GM19395 (cell line): ENCODE results near the gene PDAP1.
"Not testable (repeated sequence)": the region's sequence is repeated elsewhere in the genome, so short reads cannot be mapped to it uniquely, and the experiment has no call there.

Experiments used
- ATAC-seq: cut with Tn5 transposase; IDR thresholded peaks from one replicate; pipeline ENCODE4 v1.9.1; 2021; ENCODE audit warnings: mild to moderate bottlenecking, moderate library complexity; ENCODE audit not compliant: unreplicated experiment

The PDAP1 gene, protein sequence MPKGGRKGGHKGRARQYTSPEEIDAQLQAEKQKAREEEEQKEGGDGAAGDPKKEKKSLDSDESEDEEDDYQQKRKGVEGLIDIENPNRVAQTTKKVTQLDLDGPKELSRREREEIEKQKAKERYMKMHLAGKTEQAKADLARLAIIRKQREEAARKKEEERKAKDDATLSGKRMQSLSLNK

DNA sequence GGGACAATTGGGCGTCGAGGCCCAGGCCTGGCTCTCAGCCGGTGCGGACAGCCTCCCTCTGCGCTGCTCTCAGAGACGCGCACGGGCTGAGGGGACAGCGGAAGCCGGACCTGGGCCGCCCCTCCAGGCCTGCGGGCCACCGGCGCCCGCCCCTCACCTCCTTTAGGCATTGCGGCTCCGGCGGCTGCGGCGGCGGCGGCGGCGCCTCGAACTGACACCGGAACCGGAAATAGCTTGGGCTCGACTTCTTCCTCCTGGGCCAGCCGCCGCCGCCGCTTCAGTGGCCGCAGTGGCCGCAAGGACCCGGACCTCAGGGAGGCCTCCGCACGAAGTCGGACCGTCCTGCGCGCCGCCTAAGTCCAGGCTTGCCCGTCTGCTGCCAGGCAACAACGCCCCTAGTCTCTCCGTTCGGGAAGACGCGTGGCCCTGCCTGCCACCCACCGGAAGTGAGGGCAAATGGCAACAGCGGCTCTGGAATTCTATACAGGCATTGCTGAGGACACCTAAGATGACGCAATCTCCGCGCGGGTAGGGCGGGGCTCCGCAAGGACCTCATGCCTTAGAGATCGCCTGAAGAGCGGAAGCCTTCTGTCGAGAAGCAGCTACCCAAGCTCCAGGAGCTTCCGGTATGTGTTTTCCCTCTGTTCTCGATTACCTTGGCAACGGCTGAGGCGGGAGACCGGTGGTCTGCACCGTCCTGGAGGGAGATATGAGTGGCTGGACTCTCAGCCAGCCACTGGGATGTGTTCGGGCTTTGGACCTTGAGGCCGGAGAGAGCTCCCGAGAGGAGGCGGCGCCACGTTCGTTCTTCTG is at the start of gene PDAP1, which contains the start of gene BUD31:
Gene PDAP1, minus strand, starts transcription at position 219 of the 813 bp plus-strand sequence. Its CDS starts 49 bp downstream, at position 170.
Gene BUD31, plus strand, starts transcription at position 591 of the 813 bp plus-strand sequence. CDS start 2,124 bp downstream, outside the sequence.
- peak; percentile 80 for ATAC-seq

DNA sequence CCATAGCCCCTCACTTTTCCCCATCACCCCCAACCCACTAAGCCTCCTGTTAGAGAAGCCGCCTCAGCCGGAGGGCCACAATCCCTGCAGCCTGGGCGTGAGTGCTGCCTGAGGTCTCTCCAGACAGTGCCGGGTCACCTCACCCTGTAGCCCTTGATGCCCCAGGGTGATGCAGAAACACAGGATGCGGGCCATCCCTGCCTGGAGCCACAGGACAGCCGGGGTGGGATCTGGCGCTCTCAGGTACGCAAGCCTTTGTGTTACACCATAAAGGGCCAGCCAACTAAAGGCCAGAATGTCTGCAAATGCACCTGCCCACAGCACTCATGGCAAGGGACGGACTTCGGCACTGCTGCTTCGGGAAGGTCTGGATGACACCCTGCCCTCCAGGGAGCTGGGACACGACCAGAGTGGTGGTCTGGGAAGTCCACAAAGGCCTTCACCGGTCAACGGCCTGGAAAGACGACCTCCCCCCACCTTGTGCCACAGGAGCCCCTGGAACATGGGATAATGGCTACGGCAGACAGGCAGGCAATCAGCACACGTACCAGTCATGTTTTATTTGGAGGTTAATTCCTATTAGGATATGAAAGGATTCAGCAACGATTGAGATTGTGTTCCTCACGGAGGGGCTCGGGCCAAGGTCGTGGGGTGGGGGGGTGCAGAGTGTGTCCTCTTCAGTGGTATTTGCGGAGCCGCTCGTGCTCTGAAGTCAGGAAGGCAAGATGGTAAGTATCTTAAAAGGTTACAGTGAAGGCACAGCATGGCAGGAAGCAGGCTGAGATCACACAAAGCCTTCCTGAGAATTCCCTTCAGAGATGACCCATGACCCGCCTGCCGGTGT is 49.5 kb upstream of the PDAP1 start:
- ATAC-seq = no peak

DNA sequence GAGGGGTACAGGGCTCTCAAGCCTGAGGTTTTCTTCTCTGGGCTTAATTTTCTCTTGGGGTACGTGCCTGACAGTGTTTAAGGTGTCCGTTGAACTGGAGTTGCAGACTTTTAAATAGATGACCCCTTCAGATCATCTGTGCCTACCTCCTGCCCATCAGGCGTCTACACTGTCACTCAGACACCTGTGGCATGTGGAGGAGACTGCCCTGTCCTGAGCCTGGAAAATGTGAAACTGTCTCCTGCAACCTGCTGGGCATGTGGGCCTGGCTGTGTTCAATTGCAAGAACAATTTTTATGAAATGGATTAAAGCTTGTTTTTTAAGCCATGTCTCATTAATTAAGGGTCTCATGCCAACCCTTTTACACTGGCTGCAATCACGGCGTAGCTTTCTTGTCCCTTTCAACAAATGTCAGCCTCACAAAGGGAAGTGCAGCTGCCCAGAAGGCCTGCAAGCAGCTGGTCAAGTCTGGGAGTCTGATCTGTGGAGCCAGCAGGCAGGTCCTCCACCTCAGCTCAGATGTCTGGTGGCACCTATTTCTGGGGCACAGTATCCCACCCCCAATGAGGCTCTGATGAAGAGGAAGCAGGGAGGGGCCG is 48.8 kb upstream of the PDAP1 start:
- ATAC-seq = no peak

DNA sequence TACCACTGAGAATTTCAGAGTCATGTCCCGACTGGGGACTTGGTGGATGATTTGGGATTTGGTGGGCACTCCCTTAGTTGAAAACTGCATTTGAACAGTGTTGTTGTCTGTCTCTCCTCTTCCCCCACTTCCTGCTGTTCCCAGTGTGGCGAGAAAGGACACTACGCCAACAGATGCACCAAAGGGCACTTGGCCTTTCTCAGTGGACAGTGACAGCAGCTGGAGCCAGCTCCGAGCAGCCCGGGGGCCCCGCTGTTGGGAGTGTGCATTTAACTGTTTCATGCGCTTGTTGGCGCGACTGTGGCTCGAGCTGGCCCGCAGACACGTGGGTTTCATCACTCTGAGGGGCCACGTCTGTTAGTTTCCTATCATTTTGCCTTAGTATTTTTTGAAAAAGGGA is 47.9 kb upstream of the PDAP1 start:
- no peak for ATAC-seq

DNA sequence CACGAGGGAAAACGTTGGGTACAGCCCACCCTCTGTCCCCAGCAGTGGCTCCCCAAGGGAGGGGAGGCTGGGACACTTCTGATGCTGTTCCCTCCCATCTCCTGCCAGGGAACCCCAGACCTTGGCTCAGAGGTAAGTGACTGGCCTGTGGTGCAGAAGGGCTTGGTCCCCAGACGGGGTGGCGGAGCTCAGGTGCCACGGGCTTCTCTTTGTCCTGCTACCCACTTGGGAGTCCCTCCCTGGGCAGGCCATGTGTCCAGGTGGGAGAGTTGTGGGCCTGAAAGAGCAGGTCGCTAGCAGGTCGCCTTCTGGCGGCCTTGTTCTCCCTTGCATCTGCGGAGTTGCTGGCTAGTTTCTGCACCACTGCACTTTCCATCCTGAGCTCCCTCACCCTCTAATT is 47.5 kb upstream of the PDAP1 start:
- ATAC-seq = no peak

DNA sequence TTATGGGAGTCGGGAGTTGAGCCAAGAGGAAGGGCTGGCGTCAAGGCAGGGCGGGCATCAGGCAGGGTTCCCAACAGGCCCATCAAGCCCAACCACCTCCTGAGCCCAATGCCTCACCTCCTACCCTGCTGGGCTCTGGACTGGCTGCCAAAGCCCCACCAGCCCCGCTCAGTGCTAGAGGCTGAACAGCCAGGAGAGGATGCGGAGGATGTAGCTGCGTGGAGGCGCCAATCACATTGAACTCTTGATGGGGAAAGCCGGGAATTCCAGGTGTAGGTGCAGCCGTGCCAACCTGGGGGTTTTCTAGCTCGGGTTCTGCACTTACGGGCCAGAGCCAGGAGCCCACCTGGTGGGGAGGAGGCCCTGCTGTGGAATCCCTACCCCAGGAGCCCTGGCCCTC is 44.7 kb upstream of the PDAP1 start:
- ATAC-seq = no peak

DNA sequence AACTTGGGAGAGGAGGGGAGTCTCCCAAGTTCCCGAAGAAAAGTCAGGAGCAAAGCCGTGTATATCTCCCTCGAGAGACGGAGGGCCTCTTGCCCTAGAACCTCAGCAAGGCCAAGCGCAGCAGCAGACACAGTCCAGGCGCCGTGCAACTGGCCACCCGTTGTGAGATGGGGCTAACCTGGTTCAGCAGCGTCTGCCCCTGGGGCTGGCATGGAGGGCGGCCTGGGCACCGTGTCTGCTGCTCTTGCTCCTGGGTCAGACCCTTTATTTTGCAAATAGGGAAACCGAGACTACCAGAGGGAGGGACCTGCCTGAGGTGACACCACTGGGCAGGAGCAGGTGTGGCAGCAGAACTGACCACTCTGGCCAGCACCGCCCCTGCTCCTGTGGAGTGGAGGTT is 44.1 kb upstream of the PDAP1 start:
- no peak for ATAC-seq

DNA sequence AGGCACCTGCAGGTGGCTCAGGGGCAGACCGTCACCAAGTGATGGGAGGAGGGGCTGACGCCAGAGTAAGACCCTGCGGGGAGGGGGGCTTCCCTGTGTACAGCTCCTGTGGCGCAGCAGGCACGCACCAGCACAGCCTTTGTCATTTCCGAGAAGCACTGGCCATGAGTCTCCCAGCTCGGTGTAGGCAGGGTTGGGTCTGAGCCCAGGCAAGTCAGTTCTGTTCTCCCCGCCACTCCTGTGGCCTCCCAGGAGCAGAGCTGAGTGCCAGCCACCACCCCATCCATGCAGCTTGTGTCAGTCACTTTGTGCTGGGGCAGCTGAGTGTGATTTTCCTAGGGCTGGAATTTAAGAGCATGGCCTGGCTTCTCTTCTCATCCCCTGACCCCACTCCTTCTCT is 43.5 kb upstream of the PDAP1 start:
- no peak for ATAC-seq

DNA sequence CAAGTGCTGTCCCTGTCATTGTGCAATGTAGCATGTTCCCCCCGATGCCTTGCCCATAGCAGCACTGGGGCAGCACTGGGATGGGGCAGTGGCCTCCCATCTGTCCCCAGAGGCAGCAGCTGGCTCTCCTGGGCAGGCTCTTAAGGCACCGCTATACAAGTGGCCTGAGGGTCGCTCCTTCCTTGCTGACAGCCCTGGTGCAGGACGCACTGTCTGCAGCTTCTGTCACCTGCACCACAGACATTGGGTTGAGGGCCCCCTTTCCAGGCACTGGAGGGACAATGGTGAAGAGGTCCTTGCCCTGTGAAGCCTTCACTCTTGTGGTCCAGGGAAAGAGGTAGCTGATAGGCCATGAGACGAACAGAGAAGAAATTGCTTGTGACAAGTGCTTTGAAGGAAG is 40.9 kb upstream of the PDAP1 start:
- ATAC-seq = no peak

DNA sequence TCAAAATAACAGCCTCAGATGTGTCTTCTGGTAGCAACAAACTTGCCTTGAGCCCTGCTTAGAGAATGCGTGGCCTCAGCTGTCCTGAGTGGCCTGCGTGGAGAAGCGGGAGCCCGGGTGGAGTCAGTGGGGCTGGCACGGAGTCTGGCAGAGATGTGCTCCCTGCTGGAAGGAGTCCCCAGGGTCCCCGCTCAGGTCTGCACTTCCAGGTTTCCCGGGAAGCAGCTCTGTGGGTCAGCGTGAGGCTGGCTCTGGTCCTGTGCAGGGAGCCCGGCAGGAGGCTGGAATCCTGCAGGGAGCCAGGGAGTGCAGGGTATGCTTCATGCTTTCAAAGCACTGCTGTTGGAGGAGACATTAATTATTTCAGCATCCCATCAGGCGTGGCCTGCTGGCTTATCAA is 40.5 kb upstream of the PDAP1 start:
- ATAC-seq = no peak

DNA sequence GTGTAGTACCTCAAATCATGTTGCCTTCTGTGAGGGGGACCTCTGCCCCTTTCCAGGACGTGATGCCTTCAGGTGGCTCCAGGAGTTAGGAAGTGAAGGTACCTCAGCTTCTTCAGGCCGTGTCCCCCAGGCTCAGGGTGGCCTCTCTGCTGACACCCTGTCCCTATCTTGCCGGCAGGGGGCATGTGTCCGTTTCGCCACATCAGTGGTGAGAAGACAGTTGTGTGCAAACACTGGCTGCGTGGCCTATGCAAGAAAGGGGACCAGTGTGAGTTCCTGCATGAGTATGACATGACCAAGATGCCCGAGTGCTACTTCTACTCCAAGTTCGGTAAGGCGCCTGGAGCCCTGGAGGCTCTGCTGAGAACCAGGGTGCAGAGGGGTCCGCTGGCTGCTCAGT is 39.5 kb upstream of the PDAP1 start:
- no peak for ATAC-seq

DNA sequence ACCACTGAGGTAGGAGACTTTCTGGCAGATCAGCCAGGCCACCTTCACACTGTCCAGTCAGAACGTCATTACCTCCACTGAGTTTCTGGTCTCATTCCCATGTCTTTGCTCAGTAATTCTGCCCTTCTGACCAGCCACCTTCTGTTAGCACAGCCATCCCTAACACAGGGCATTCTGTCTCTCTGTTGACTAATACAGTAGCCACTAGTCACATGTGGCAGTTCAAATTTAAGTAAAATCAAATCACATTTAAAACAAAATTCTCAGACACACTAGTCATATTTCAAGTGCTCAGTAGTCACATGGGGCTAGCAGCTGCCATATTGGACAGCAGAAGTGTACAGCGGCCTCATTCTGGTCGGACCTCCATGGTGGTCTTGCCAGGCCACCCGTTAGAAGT is 37.7 kb upstream of the PDAP1 start:
- no peak for ATAC-seq

DNA sequence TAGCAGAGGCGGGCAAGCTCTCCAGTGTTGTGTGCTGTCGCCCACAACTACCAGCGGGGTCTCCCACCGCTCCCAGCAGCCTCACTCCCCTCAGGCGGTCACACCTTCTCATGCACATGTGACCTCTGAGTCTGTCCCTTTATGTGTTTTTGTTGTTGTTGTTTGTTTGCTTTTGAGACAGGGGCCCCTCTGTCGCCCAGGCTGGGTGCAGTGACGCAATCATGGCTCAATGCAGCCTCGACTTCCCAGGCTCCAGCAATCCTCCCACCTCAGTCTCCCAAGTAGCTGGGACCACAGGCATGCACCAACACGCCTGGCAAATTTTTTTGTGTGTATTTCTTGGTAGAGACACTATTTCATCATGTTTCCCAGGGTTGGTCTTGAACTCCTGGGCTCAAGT is 31.8 kb upstream of the PDAP1 start:
- ATAC-seq = no peak

DNA sequence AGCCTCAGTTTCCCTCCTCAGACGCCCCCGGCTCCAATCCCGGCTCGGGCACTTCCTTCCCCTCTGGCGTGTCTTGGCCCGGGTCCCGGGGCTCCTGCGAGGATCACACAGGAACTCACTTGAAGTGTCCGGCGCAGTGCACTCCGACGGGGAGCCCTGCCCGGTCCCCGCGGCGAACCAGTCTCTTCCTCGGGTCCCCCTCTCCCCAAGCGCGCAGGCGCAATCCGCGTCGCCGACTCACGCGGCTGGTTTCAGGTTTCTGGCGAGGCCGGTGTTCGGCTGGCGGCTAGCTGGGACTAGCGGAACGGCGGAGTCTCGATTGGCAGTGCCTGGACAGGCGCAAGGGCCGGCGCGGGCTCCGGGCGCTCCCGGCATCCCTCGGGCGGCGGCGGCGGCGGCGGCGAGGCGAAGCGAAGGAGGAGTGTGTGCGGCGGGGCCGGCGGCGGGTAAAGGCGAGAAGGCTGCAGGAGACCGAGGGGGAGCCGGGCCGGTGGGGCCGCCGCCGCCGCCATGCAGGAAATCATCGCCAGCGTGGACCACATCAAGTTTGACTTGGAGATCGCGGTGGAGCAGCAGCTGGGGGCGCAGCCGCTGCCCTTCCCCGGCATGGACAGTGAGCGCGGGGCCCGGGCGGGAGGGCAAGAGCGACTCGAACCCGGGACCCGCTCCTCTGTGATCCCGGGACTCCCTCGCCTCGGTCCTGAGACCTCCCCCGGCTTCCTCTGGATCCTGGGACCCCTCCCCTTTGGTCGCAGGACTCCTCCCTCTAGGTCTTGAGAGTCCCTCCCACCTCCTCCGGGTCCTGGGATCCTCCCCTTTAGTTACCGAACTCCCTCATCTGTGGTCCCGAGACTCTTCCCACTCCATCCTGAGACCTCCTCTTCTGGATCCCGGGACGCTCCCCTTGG is 30.4 kb upstream of the PDAP1 start, which contains the start of the genes CPSF4 and PTCD1:
Gene CPSF4, plus strand, starts transcription at position 371 of the 908 bp plus-strand sequence. Its CDS starts 140 bp downstream, at position 511.
Gene PTCD1, minus strand, starts transcription at position 226 of the 908 bp plus-strand sequence. CDS start 3,556 bp downstream, outside the sequence.
- ATAC-seq = peak; percentile 91

DNA sequence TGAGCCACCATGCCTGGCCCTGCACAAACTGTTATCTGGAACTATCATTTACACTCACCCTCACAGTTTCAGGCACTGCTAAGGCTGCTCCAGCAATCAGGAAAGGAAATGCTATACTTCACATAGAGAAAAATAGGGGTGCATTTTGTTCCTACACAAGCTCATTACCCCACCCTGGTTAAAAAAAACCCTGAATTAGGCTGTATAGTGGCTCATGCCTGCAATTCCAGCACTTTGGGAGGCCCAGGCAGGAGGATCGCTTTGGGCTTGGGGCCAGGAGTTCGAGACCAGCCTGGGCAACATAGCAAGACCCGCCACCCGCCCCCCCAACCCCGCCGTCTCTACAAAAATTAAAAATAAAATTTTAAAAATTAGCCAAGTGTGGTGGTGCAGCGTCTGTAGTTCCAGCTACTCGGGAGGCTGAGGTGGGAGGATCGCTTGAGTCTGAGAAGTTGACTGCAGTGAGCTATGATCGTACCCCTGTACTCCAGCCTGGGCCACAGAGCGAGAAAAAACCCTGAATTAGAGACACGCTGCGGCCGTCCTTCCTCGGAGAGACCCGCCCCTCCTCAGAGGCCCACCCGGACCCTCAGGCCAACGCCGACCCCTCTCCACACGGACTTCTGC is 29.7 kb upstream of the PDAP1 start:
- ATAC-seq = peak; percentile 8

DNA sequence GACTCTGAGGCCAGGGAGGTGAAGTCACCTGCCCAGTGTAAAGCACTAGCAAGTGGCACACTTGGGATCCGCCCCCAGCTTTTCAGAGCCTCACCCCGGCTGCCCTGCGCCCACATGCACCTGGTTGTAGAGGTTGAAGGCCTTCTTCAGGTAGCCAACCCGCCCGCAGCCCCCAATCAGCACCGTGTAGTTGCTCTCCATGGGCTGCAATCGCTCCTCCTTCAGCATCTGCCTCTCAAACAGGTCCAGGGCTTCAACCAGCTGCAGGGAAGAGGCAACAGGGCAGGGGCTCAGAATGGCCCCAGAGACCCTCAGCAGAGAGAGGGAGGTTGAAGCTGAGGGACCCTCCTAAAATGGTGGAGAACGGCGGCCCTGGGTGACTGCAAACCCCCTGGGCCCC is 24.8 kb upstream of the PDAP1 start:
- ATAC-seq = no peak

DNA sequence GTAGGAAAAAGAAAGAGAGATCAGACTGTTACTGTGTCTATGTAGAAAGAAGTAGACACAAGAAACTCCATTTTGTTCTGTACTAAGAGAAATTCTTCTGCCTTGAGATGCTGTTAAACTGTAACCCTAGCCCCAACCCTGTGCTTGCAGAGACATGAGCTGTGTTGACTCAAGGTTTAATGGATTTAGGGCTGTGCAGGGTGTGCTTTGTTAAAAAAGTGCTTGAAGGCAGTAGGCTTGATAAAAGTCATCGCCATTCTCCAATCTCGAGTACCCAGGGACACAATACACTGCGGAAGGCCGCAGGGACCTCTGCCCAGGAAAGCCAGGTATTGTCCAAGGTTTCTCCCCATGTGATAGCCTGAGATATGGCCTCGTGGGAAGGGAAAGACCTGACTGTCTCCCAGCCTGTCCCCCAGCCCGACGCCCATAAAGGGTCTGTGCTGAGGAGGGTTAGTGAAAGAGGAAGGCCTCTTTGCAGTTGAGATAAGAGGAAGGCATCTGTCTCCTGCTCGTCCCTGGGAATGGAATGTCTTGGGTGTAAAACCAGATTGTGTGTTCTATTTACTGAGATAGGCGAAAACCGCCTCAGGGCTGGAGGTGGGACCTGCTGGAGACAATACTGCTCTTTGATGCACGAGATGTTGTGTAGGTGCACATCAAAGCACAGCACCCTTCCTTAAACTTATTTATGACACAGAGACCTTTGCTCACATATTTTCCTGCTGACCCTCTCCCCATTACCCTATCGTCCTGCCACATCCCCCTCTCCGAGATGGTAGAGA is 23.6 kb upstream of the PDAP1 start:
- ATAC-seq = not testable (repeated sequence)

DNA sequence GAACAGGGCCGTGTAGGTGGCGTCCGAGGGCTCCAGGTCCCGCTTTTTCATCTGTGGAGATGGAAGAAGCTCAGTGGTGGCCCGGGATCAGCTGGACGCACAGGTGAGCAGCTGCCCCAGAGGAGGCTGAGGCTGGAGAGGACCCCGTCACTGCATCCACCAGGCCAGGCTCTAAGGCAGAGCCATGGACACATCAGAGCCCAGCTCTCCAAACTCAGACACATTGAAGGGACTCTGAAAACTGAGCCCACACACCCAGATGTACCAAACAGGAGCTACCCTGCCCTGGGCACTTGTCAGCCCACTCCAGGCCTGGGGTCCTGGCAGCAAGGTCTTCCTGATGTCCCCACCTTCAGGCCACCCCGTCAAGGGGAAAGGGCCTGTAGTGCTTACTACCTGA is 21.4 kb upstream of the PDAP1 start:
- ATAC-seq = no peak
